ENCODE results near the gene LRMDA.

The LRMDA gene

DNA sequence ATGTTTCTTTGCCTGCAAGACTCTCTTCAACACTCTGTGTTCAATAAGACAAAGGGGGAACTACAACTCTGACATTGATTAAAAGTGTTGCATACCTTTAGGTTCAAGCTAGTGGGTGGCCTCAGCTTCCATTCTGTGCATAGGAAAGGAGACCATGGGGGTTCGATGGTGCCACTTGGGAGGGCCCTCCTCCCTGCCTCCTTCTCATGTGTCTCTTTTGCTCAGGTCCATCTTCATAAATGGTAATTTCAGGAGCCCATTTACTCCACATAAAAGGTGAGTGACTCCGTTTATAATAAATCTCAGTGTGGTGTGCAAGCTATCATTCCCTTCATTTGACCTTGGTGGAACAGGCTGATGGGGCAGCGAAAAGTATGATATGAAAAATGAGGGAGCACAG, 285.1 kb downstream of the LRMDA start:
- no peak for DNase-seq (ENCODE audit: low read depth)

DNA sequence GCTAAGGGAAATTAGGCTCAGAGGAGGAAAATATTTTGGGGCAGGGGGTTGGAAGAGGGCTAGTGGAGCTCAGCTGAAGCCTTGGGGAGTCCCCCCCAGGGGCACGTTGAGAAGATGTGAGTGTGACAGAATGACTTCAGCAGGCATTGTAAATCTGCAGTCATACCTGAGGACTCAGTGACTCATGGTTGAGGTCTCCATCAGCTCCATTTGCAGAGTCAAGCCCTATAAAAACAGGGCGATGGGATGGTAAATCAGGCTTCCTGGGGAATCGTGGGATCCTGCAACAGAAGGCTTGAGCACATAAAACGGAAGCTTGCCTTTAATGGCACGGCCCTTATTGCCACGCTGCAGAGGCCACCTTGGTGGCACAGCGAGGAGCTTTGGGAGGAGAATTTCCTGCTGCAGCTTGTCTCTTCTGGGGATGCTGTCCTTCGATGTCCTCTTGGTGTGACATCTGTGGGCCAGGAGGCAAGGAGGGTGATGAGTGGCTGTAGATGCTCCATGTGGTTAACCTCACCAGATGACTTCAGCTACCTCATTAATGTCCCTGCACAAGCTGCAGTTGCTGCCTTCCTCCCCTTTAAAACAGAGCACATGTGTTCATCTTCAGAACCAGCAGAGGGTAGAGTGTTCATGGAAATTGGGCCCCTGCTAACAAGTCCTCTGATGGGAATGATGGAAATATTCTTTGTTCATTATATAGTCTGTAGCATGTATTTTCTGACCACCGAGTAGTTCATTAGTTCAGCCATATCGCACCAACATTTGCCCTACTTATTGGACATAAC, 285.9 kb downstream of the LRMDA start:
- no peak for DNase-seq (ENCODE audit: low read depth)

DNA sequence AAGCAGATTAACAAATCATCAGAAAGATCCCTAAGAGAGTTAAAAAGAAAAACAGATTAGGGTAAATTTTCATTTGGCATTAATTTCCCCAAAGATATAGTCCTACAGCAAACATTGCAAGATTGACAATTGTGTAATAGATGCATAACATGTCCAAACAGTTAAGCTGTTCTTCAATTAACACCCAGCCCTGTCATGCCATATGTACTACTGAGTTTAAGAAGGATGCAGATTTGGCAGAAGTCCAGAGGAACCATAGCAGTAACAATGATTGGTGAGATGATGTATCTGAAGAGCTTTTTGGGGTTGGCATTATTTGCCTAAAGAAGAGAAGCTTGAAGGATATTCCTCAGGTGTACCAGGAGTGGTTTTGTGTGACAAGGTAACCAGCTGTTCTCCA, 287.6 kb downstream of the LRMDA start:
- no peak for DNase-seq (ENCODE audit: low read depth)

DNA sequence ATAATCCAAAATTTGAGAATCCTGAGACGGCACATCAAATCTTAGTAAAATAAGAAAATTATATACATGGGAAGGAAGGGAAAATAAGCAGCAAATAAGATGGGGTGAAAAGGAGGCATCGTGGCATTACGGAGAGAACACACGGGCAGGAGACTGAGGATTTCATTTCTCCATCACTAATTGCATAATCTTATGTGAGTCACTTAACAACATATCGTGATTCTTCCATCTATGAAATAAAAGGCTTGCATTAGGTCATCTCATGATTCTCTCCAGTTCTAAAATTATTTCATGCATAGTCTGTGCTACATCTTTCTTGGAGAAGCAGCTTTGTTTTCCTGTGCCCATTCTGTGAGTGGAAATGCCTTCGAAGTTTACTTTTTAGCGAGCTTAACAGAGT, 288.7 kb downstream of the LRMDA start:
- no peak for DNase-seq (ENCODE audit: low read depth)

DNA sequence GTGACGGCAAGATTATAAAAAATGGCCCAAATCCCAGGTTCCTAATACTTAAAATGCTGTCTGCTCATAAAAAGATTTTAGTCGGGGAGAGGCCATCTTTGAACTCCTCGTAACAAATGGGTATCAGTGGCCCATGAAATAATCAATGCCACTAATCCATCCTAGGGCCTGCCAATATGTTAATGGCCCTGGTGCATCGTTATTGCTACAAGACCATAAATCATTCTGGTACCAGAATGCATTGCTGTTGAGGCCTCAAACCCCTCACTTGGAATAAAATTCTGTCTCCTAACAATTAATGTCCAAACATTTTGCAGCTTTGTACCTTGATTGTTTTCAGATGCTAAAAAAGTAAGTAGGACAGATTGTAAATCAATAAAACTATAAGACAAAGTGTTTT, 290.6 kb downstream of the LRMDA start:
- DNase-seq (ENCODE audit: low read depth), result no peak

DNA sequence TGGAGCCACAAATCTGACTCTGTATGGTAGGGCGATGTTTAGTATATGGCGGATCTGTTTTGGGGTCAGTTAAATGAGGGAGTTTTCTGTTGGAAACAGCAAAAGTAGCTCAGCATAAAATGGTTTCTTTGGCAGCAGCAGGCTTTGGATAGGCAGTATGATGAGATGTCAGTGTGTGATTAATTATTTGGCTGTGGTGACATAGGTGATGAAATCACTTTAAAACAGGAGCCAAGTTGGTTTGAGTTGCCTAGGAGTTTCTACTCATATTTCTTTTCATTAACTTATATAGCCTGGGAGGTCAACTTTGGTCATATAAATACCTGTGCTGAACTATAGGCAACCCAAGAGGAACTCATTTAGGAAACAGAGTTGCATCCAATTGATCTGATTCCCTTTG, 291.2 kb downstream of the LRMDA start:
- DNase-seq (ENCODE audit: low read depth), result no peak

DNA sequence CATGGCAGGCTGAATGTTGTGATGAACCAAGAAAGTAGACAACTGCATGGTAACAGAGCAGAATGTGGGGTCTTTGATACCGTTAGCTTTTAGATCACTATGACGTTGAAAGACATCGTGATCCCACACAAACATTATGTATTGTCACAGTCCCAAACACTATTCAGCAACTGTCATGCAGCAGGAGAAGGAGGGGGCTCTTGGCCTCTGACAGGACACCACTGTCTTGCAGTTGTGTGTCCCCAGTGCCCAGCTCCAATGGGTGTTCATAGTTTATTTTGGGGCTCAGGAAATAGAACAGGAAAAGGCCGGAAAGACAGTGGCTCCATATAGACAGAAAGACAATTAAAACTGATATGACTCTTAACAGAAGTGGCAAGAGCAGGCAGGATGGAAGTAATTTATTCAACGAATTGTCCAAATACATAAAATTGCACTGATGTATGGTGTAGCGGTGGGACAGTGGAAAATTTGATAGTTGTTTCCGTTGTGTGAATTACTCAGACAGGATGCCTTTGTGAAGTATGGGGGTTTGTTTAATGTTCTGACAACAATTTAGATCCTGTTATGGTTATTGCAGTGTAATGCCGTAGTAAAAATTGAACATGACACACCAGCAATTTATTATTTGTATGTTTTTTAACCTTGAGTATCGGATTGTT, 292.0 kb downstream of the LRMDA start:
- no peak for DNase-seq (ENCODE audit: low read depth)

DNA sequence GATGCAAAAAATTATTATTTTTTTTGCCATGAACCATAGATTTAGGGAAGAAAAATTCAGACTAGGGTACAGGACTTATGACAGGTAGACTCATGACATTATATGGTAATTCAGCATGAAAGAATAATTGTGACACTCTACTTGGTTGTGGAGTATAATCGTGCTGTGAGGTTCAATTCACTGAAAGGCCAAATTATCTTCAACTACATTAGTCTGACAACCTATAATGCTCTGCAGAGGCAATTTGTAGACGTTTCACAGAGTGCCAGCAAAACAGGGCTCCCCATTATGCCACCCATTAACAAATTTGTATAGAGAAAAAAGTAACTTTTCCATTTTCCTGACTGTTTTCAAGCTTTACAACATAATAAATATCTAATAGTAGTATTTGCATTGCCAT, 292.6 kb downstream of the LRMDA start:
- no peak for DNase-seq (ENCODE audit: low read depth)

DNA sequence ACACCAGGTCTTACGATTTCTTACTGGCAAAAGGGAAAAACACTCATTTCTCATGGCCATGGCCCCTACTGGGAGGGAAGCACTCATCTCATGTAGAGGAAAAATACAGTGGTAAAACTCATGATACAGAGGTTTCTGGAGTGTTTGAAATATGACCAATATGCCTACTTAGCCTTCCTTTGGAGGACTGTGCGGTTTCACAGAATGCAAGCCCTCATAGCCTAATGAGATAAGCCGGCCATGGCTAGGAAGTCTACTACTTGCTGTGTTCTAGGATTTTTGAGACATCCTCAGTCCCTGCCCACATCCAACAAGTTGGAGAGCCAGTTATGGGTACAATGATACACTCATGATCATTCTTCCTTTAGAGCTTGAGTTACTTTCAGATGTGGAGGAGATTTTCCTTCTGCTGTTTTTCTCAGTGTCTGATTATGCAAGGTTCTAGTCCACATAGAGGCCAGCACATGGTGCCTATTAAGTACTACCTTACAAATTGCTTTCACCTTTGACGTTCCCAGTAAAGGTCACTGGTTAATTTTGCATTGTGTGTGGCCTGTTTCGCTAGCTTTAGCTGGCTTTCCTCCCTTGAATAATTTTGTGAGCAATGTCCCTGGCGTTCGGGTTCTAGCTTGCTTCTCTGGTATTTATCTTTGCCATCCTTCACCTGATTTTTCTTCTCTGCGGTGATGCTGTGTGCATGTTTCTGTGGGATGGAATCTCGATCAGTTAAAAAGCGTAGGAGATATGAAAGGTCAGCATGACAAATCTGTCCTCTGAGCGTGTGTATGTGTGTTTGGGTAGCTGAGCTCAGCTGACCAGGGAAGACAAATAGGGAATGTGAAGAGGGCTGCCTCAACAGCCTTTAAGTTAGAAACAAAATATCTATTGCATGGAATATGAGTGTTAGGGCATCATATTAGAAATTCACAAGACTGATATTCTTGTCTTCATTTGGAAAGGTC, 295.4 kb downstream of the LRMDA start:
- DNase-seq (ENCODE audit: low read depth), result no peak

DNA sequence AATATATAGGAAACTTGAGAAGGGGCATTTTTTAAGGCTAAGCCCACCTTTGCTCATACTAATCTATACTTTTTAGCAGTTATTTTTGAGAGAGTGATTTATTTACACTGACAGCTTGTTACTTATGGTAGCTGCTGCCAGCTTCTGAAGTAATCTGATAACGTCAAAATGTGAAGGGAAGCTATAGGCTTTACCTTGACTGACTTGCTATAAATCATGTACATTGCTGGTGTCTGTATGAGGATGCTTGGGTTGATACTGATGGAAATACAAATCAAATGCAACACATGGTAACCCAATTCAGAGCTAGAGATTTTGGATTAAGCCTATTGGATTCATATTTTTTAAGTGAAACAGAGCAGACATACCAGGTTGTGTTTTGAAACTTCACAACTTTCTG, 299.4 kb downstream of the LRMDA start:
- DNase-seq (ENCODE audit: low read depth), result no peak

DNA sequence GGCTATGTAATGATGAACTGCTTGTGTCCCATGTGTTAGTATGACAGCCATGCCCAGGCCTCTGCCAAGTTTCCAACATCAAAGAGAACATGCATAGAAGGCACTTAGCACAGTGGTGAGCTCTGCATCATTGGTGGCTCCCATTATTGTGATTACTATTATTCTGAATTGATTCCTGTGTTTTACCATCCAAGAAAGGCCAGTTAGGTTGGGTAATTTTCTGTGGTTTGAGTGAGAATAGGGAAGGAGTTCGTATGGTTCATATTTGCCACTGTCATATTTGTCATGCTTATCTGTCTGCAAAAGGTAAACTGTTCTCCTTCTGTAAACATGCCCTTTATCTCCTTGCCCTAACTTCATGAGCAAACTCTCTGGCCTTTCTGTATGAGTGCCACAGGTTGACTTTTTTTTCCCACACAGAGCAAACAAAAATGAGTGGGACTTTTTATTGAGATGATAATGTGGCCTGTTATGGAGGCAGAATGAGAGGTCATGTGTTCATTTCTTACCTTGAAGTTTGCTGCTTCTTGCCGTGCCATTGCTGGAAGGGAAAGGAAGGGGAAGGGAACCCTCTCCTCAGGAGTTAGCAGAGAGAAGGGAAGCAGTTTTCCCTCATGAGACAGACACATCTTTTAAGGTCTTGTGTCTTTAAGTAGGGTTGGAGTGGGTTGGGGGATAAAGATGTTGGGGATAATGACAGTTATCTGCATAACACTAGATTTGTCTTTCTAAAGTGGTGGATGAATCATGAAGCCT, 301.9 kb downstream of the LRMDA start:
- DNase-seq (ENCODE audit: low read depth), result no peak

DNA sequence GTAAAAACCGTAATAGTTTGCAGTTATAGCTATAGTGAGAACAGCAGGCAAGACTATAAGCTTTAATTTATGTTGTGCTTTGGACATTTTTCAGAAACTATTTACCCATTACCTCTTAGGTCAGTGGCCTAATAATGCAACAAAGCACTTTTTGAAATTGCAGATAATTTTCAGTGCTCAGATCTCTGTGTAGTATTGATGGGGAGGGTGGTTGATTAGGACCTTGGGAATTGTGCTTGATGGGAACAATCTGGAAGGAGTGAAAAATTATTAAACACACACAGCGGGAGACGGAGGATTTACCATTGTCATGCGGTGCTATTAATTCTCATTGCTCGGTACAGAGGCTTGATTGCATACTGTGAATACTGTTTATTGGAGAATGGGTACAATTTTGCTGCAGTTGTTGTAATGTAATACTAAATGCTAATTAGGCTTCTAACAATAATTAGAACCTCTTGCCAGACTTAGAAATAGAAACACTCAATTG, 304.8 kb downstream of the LRMDA start:
- no peak for DNase-seq (ENCODE audit: low read depth)

DNA sequence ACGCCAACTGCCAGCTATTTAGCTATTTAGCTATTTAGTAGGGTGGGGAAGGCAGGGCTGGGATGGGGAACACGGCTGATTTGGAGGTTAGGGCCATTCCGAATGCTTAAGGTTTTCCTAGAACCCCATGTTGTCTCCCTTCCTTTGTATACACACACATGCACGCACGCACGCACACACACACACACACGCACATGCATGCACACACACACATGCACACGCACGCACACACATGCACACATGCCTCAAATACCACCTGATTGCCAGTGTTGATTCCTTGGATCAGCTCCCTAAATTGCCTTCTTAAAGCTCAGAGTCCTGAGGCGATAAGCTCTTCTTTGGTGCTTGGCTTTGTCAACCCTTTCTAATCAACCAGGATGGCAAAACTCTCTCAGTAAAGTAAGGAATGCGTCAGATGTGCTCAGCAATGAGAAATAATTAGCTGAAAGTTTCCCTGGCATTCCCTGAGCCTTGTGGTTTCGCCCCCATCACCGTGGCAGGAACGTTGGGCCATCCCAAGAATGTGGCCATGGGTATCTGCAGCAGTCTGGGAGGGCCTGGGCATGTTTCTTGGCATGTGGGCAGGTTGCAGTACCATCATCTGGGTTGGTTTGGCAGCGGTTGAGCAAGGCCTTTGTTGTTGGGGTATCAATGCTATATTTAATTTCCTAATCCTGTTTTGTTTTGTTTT, 305.6 kb downstream of the LRMDA start:
- DNase-seq (ENCODE audit: low read depth), result no peak

DNA sequence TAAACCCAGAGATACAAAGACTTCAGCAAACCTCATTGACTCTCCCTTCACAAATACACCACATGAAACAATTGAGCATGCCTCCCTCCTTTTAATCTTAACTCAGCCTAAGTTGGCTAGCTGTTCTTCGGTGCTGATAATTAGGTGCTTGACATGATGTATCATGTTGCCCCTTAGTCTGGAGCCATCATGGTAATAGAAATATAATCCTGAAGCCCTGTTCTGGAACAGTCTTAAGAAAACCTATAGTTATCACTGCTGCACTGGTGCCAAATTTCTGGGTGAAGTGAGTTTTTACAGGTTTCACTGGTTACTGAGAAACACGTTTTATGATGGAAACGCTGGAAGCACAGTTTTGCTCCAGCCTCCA, 306.1 kb downstream of the LRMDA start:
- no peak for DNase-seq (ENCODE audit: low read depth)

DNA sequence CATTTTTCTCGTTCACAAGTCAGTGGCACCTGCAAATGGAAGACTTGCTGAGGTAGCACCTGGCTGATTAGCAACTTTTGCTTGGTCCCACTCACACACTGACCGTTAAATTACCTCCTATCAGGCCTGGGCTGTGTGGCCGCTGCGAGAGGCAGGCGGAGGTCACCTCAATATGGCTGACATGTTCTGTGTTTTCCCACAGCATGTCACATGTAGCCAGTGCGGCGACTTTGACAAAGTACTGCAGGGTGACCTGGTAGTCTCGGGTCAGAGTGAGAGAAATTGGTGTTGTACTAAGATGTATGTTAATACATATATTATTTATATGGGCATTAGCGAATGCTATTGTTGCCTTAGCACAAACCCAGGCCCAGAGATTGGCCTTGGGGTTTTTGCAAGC, 307.5 kb downstream of the LRMDA start:
- DNase-seq (ENCODE audit: low read depth), result no peak

DNA sequence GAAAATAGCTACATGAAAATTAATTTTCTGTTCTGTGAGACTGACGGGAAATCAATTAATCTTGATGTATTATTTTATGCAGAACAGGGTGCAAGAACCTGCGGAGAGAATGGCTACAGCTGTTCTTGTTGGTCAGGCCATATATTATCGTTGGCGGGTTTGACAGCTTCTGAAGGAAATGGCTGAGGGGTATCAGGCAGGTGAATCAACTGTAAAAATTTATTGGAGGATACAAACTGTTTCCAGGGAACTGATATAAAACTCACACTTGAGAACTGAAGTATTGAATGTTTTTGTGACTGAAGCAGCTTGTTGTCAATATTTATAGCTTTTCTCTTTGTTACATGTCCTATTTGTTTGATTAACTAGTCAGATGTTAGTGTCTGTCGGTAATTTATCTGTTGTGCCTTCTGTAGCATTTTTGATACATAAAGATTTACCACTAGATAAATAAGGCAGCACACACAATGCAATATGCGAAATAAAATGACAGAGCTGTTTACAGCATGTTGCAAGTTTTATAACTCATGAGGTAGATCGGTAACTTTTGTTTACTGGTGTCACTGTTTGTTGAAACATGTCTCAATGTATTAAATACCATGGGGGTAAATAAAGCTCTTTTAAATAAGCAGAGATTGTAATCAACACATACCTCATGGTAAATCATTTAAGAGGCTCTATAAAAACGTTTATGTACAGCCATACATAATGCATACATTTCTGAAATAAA, 308.2 kb downstream of the LRMDA start:
- DNase-seq (ENCODE audit: low read depth), result no peak

DNA sequence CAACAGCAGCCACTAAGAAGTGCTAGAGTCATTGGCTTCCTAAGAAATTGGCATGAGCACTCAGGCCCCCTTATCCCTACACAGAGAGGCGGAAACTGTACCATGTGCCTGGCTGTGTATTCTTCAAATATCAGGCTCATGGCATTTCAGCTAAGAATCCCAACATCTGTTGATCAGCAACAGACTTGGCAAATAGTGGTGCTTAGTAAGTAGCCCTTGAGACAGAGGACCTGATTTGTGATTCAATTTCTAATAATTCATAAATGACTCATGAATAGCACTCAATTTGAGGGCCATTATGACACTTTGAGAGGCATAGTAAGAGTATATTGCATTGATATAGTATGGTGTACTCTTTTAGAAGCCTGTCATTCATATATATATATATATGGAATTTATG, 309.1 kb downstream of the LRMDA start:
- no peak for DNase-seq (ENCODE audit: low read depth)

DNA sequence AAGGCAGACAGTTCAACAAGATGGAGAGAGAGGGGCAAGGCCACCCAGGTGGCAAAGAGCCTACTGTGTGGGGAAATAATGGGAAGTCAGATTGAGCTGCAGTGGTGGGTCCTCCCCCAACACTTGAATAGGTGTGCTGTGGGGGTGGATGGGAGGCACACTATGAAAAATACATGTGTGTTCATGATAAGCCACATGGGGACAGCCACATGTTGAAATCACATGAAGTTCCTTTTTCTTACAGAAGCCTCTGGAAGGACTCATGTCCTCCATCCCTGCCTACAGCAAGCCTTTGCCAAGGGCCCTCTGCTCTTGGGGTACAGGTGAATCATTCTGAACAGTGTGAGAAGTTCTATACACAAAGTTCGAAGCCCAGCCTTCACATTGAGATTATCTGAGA, 310.9 kb downstream of the LRMDA start:
- DNase-seq (ENCODE audit: low read depth), result no peak

DNA sequence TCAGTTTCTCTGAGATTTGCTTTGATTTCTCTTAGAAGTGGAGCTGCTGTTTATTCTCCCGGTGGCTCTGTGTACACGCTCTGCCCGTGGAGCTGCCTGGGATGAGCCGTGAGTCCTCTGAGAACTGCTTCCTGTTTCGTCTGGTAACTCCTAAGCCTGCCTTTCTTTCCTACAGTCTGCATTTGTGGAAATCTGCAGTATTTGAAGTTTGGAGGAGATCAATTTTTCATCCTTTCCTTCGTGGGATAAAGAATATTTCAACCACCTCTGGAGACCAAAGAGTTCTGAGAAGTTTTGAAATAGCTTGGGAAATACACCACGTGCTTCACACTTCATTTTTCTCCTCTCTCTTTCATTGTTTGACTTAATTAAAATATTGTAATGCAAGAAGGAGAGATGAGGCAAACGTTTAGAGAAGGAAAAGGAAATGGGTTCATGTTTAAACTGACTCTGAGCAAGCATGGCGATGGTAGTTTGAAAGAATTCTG, 311.9 kb downstream of the LRMDA start:
- DNase-seq (ENCODE audit: low read depth), result no peak

DNA sequence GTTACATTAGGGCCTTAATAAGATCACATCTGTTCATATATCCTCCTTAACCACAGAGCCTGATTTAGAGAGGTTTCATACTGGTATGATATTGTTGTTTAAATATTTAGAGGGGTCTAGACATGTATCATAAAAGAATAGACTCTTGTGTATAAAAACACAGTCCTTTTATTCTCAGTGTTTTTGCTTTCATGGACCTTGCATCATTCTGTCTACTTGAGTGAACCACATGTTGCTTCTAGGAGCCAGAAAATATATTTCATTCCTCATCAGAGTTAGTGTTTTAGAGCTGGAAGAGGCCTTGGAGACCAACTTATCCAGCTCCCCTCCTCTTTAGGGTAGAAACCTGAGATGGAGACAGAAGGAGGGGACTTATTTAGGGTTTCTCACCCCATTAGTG, 312.8 kb downstream of the LRMDA start:
- DNase-seq (ENCODE audit: low read depth), result no peak

Measured in stimulated activated CD8-positive, alpha-beta memory T cell treated with anti-CD3 and anti-CD28 coated beads, Interleukin-7, amount 100 ng/mL, for 24 hours (primary cell).